Psoas muscle (tissue), 8 donors: Measurements from ENCODE around the gene SYCE1L. TPM values are rescaled to one million over a fixed set of nuclear protein-coding genes. Genes with fewer than 3 reads are reported as not detected.

Source experiments
- ATAC-seq, 4 donors: fragments of 200-7000 bp; cut with Tn5 transposase; one replicate each; pipeline ENCODE4 v1.9.1; 2020; ENCODE audit warnings: moderate library complexity in 3 of 4, mild to moderate bottlenecking in 2 of 4
- DNase-seq, 2 donors: peaks; one replicate each; pipeline ENCODE4 v3.0.0-alpha.2; 2020
- H3K27ac ChIP-seq: fragments of 200-600 bp; one replicate; pipeline ENCODE4 v1.8.0; 2022
- H3K27me3 ChIP-seq, 3 donors: fragments of 200-600 bp in 1 of 3; one replicate each; pipeline versions ENCODE4 v1.6.1 to v1.8.0; 2013 to 2022; ENCODE audit warnings: low read length in 2 of 3, mild to moderate bottlenecking in 2 of 3, moderate library complexity in 1 of 3; ENCODE audit not compliant: insufficient read depth in 3 of 3
- H3K36me3 ChIP-seq, 2 donors: fragments of 200-600 bp in 1 of 2; one replicate each; pipeline versions ENCODE4 v1.6.1 to v1.8.0; 2013 to 2022; ENCODE audit warnings: low read depth in 1 of 2, mild to moderate bottlenecking in 1 of 2, moderate library complexity in 1 of 2; ENCODE audit not compliant: insufficient read depth in 1 of 2
- H3K4me1 ChIP-seq: fragments of 200-600 bp; one replicate; pipeline ENCODE4 v1.8.0; 2022
- H3K4me3 ChIP-seq: fragments of 200-600 bp; one replicate; pipeline ENCODE4 v1.8.0; 2022; ENCODE audit warnings: mild to moderate bottlenecking
- H3K9me3 ChIP-seq: fragments of 200-600 bp; one replicate; pipeline ENCODE4 v1.8.0; 2022
- CTCF ChIP-seq: fragments of 200-600 bp; IDR thresholded peaks from one replicate; pipeline ENCODE4 v1.8.0; 2022; ENCODE audit warnings: antibody characterized with exemption
- WGBS, 3 donors: extraction: QIAGEN DNeasy Blood & Tissue Kit; methylation state at CpG; one replicate each; pipeline versions ENCODE4 v1.1.6 to v1.1.7; 2013; 5-methylcytosine and 5-hydroxymethylcytosine counted together
- intact Hi-C, 2 donors: fragments of 100-400 bp; cut with DNase I; formaldehyde crosslinking; loops; one replicate each; pipeline versions ENCODE4 v1.11.0 to v1.14.2; 2022
- polyA plus RNA-seq, 3 donors: library from polyadenylated mRNA; stranded (reverse); fragments of 200-250 nt; gene quantifications; one replicate each; pipeline ENCODE4 v1.2.3, GENCODE V29; 2013
- total RNA-seq, 4 donors: library from RNA; stranded (reverse); fragmentation: NEBNext Ultra II Directional in 2 of 4; extraction: Animal tissue kit (Norgen Biotek cat#: 25700) in 2 of 4; gene quantifications; one replicate each; pipeline versions ENCODE4 v1.2.1 to v1.2.4, GENCODE V29; 2021 to 2023
- donor health status: healthy with polysubstance abuse.
- donor health status: DM: no; HTN: no; CAD: no; lungs with moderate emphysema.
- donor health status: Bipolar disorder and iron deficiency.
- donor health status: healthy.
- donor health status: DM: yes; HTN: yes; CAD: no.
- donor health status: DM: no; HTN: no; CAD: no.
- donor health status: DM: no; HTN: no; CAD: no.
- donor health status: DM: yes; HTN: yes; CAD: no.

The SYCE1L gene
- total and polyA plus RNA-seq, 7 donors: 0.17 to 1.2 (median 0.22) TPM; not detected in 3

- no peak for ATAC-seq
- intact Hi-C loops: no loop called here
- no peak for TF ChIP-seq CTCF
- 85 to 88% (median 86%) methylated on average over 5 of the region's 5 CpGs for WGBS, 3 donors
- Histone ChIP-seq H3K36me3 (no peaks in the 10 kb centered on the region), H3K4me3 (no peak overlapping the region), H3K9me3 (no peaks in the 10 kb centered on the region), H3K4me1 (no peaks in the 10 kb centered on the region), H3K27me3 (peaks cover 0 to 8% (median 0%) of the 10 kb centered on the region in 3 donors), H3K27ac (no peak overlapping the region)
- DNase-seq: no peak
Observed at GRCh38 chr16:77227745-77228144, 28.5 kb downstream of the SYCE1L start.

GRCh38 chr16:77231047-77231446 is 31.8 kb downstream of the SYCE1L start:
- H3K27me3 ChIP-seq: peaks cover 0 to 6% (median 0%) of the 10 kb centered on the region in 3 donors
- H3K4me1 ChIP-seq: no peaks in the 10 kb centered on the region
- WGBS, 3 donors: 73 to 87% (median 81%) methylated on average over 3 of the region's 3 CpGs
- TF ChIP-seq CTCF: no peak
- H3K4me3 ChIP-seq: no peak overlapping the region
- no peak for ATAC-seq
- H3K27ac ChIP-seq: no peak overlapping the region
- no peak for DNase-seq
- H3K36me3 ChIP-seq: no peaks in the 10 kb centered on the region
- H3K9me3 ChIP-seq: no peaks in the 10 kb centered on the region
- intact Hi-C loops: no loop called here

GRCh38 chr16:77233799-77234519 is 34.8 kb downstream of the SYCE1L start:
- H3K27ac ChIP-seq: no peak overlapping the region
- WGBS, 3 donors: 64 to 68% (median 65%) methylated on average over 9 of the region's 9 CpGs
- H3K36me3 ChIP-seq: no peaks in the 10 kb centered on the region
- DNase-seq: no peak
- H3K4me3 ChIP-seq: no peak overlapping the region
- intact Hi-C loops: no loop called here
- no peaks in the 10 kb centered on the region for H3K27me3 ChIP-seq
- no peak for ATAC-seq
- no peak for TF ChIP-seq CTCF
- no peaks in the 10 kb centered on the region for H3K4me1 ChIP-seq
- H3K9me3 ChIP-seq: no peaks in the 10 kb centered on the region

GRCh38 chr16:77234611-77235010 is 35.4 kb downstream of the SYCE1L start:
- ATAC-seq (no peak), DNase-seq (no peak)
- Histone ChIP-seq H3K27ac (no peak overlapping the region), H3K27me3 (no peaks in the 10 kb centered on the region), H3K9me3 (no peaks in the 10 kb centered on the region), H3K36me3 (no peaks in the 10 kb centered on the region), H3K4me1 (no peaks in the 10 kb centered on the region), H3K4me3 (no peak overlapping the region)
- no peak for TF ChIP-seq CTCF
- WGBS, 3 donors: 20 to 26% (median 23%) methylated on average over 11 of the region's 11 CpGs
- intact Hi-C loops: loop anchor here in 1 of 2 donors (5.0 kb wide), 1 partner anchor 428 kb away; no protein-coding TSS in a partner anchor
